Gastrocnemius medialis (tissue), 4 donors: ENCODE results near the gene ZNF195.
"Not testable (repeated sequence)": the region's sequence is repeated elsewhere in the genome, so short reads cannot be mapped to it uniquely, and the experiment has no call there.

ENCODE experiments used
- POLR2A ChIP-seq, 2 donors: fragments of 450-650 bp; IDR thresholded peaks; one replicate each; pipeline ENCODE4 v1.6.1; 2017; ENCODE audit warnings: antibody characterized with exemption in 2 of 2, mild to moderate bottlenecking in 2 of 2, moderate library complexity in 2 of 2
- TF ChIP-seq, protein P1 (sequence below), 5 experiments: fragments of 450-650 bp in 3 of 5; fragments of 200-600 bp in 2 of 5; sonication (generic) in 2 of 5; IDR thresholded peaks in 4 of 5; conservative IDR thresholded peaks in 1 of 5; 1 replicate in 4 of 5; 2 replicates in 1 of 5; pipeline ENCODE4 v1.5.1; 2016 to 2019; ENCODE audit warnings: antibody characterized with exemption in 5 of 5, mild to moderate bottlenecking in 3 of 5, moderate library complexity in 3 of 5

GRCh38 chr11:3402861-3403250, 23.9 kb upstream of the ZNF195 start:
- TF ChIP-seq, protein P1, sequence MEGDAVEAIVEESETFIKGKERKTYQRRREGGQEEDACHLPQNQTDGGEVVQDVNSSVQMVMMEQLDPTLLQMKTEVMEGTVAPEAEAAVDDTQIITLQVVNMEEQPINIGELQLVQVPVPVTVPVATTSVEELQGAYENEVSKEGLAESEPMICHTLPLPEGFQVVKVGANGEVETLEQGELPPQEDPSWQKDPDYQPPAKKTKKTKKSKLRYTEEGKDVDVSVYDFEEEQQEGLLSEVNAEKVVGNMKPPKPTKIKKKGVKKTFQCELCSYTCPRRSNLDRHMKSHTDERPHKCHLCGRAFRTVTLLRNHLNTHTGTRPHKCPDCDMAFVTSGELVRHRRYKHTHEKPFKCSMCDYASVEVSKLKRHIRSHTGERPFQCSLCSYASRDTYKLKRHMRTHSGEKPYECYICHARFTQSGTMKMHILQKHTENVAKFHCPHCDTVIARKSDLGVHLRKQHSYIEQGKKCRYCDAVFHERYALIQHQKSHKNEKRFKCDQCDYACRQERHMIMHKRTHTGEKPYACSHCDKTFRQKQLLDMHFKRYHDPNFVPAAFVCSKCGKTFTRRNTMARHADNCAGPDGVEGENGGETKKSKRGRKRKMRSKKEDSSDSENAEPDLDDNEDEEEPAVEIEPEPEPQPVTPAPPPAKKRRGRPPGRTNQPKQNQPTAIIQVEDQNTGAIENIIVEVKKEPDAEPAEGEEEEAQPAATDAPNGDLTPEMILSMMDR (IDR thresholded peaks at IDR 0.05 in 4 of 5, conservative IDR thresholded peaks at IDR 0.05 in 1 of 5), result not testable (repeated sequence)
- not testable (repeated sequence) for TF ChIP-seq POLR2A (IDR thresholded peaks at IDR 0.05)
